Dendritic cell treated with granulocyte-macrophage colony-stimulating factor and Interleukin-4, amounts not matched to agents 40 ng/mL and 50 ng/mL, for 4 days (primary cell): ENCODE results near the gene SDF4.
"Not testable (repeated sequence)": the region's sequence is repeated elsewhere in the genome, so short reads cannot be mapped to it uniquely, and the experiment has no call there.

Source experiments
- H3K27ac Mint-ChIP-seq: one replicate; pipeline ENCODE4 v1.8.0; 2022; ENCODE audit warnings: mild to moderate bottlenecking, mixed read lengths
- H3K27me3 Mint-ChIP-seq: one replicate; pipeline ENCODE4 v1.8.0; 2022; ENCODE audit warnings: mild to moderate bottlenecking, mixed read lengths
- H3K36me3 Mint-ChIP-seq: one replicate; pipeline ENCODE4 v1.8.0; 2022; ENCODE audit warnings: low read depth, mixed read lengths
- H3K4me1 Mint-ChIP-seq: one replicate; pipeline ENCODE4 v1.8.0; 2022; ENCODE audit warnings: low read depth, mixed read lengths
- H3K4me3 Mint-ChIP-seq: one replicate; pipeline ENCODE4 v1.8.0; 2022; ENCODE audit warnings: mild to moderate bottlenecking, moderate library complexity, mixed read lengths
- H3K9me3 Mint-ChIP-seq: one replicate; pipeline ENCODE4 v1.8.0; 2022; ENCODE audit warnings: mixed read lengths
- intact Hi-C: fragments of 100-400 bp; cut with micrococcal nuclease; formaldehyde crosslinking; loops from one replicate; pipeline ENCODE4 v1.15.0; 2022

SDF4 gene

GRCh38 chr1:1176063-1176761 is 55.6 kb downstream of the SDF4 start:
- H3K4me1 Mint-ChIP-seq, H3K4me3 Mint-ChIP-seq: not testable (repeated sequence)

DNA sequence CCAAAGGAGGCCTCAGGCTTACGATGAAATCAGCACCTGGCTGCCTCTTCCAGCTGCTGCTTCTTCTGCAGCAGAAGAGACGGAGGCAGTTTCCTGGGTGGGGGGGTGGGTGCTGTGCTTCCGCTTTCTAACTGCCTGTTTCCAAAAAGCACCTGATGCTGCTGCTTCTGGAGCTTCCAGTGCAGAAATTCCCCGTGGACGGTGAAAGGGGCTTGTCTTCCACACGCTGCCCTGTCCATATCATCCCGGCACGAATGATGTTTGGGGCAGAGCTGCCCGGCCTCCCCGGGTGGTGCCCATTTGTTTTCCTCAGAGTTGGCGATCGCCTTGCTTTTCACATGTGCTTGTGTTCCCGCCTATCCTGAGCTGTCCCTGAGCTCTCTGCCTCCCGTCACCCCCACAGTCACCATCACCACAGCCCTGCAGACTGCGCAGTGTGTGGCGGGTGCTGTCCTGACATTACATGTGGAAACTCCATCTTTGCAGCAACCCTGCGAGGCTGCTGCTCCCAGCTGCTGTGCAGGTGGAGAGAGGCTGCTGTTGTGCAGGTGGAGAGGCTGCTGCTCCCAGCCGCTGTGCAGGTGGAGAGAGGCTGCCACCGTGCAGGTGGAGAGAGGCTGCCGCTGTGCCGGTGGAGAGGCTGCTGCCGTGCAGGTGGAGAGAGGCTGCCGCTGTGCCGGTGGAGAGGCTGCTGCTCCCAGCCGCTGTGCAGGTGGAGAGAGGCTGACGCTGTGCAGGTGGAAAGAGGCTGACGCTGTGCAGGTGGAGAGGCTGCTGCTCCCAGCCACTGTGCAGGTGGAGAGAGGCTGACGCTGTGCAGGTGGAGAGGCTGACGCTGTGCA is 56.4 kb downstream of the SDF4 start:
- no peaks in the 10 kb centered on the region for H3K36me3 Mint-ChIP-seq
- no peaks in the 10 kb centered on the region for H3K4me1 Mint-ChIP-seq
- no peak overlapping the region for H3K27ac Mint-ChIP-seq
- H3K27me3 Mint-ChIP-seq = peaks cover 62% of the 10 kb centered on the region
- no peak overlapping the region for H3K4me3 Mint-ChIP-seq
- no peaks in the 10 kb centered on the region for H3K9me3 Mint-ChIP-seq
- intact Hi-C loops = no loop called here

More at GRCh38 chr1:1176063-1176761, 55.6 kb downstream of the SDF4 start:
- H3K36me3 Mint-ChIP-seq, intact Hi-C loops, H3K9me3 Mint-ChIP-seq, H3K27ac Mint-ChIP-seq: not testable (repeated sequence)
- H3K27me3 Mint-ChIP-seq = peaks cover 58% of the 10 kb centered on the region

DNA sequence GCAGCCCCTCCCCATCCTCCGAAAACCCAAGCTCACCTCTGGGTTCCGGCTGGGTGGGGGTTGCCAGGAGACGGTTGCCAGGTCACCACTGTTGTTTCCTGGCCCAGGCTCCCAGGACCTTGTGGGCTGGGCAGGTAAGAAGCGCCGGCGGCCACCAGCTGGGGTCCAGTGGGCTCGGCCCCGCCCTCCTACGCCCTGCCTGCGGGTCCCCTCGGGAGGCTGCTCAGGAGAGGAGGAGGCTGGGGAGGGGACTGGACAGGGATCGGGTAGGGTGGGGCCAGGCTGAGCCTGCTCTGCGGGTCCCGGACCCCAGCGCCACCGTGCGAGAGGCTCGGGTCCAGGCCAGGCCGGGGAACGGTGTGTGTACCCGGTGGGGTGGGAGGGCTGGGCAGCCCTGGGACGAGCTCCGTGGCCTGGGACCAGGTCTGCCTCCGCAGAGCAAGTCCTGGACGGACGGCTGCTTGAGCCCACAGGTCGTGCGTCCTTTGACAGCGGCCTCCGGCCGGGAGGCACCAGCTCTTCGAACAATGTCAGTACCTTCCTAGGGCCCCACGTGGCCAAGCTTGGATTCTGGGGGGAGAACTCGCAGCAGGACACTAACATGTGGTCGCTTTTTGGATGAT is 57.9 kb downstream of the SDF4 start, which contains the start of gene TTLL10:
TTLL10 (plus strand) TSS at position 88 of the 623 bp plus-strand sequence. CDS start 5,336 bp downstream, outside the sequence.
- intact Hi-C loops = no loop called here
- H3K27me3 Mint-ChIP-seq = peaks cover 74% of the 10 kb centered on the region
- no peaks in the 10 kb centered on the region for H3K36me3 Mint-ChIP-seq
- H3K27ac Mint-ChIP-seq = no peak within 1 kb of the TSS
- H3K4me3 Mint-ChIP-seq = no peak within 1 kb of the TSS
- no peaks in the 10 kb centered on the region for H3K9me3 Mint-ChIP-seq
- H3K4me1 Mint-ChIP-seq = no peaks in the 10 kb centered on the region

DNA sequence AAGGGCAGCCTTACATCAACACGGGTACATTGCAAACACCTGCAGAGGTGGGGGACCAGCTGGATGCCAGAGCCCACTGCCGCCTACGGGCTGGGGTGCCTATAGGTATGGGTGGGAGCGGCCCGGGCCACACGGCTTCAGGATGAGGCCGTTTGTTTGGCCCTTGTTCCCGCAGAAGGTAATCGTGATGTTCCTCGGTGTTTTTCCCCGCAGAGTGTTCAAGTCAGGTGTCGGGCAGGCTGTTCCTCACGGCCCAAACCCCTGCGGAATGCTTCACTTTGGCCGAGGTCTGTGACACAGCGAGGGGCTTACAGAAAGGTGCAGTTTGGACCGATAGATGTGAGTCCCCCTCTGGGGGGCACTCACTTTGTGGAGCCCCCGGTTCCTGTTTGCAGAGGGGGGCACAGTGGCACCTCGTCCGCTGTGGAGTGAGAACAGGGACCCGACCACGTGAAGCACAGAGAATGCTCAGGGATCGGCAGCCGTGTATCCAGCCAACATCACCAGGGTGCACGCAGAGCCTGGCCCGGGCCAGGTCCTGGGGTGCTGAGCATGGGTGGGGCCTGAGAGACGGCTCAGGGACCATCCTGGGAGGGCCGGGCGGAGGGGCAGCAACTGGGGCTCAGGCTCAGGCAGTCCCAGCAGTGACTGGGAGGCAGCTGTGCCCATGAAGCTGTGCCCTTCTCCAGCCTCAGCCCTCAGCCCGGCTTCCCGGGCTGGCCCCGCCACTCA is 58.6 kb downstream of the SDF4 start:
- Mint-ChIP-seq H3K27ac (no peak overlapping the region), H3K36me3 (no peaks in the 10 kb centered on the region), H3K4me3 (no peak overlapping the region), H3K27me3 (peaks cover 76% of the 10 kb centered on the region), H3K9me3 (no peaks in the 10 kb centered on the region), H3K4me1 (no peaks in the 10 kb centered on the region)
- intact Hi-C loops = no loop called here

DNA sequence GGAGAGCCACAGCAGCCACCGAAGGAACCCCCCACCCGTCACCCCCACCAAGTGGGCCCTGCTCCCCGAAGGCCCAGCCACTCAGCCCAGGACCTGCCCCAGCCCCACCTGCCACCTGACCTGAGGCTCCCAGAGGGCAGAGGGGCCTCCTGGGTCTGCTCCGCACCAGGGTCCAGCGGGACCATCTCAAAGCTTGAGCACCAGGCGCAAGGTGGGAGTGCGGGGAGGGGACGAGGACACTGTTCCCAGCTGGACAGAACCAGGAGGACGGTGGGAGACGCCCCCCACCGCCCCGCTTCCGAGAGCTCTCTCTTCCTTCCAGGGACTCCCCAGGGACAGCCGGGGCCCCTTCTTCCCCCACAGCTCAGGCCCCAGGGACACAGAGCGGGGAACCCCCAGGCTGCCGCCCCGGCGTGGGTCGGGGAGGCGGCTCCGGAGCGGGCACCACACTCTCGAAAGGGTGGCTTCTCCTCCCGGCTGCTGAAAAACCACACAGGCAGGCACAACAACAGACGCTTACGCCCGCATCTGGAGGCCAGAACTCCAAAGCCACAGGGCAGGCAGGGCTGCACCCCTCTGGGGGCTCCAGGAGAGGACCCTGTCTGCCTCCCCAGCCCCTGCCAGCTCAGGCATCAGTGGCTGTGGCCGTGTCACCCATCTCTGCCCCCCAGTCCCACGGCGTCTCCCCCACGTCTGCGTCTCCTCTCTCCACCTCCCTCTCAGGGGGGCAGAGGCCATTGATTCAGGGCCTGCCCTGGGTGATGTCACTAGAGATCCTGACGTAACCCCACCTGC is 60.1 kb downstream of the SDF4 start:
- intact Hi-C loops = no loop called here
- H3K36me3 Mint-ChIP-seq = no peaks in the 10 kb centered on the region
- H3K9me3 Mint-ChIP-seq = no peaks in the 10 kb centered on the region
- H3K27ac Mint-ChIP-seq = no peak overlapping the region
- no peaks in the 10 kb centered on the region for H3K4me1 Mint-ChIP-seq
- no peak overlapping the region for H3K4me3 Mint-ChIP-seq
- H3K27me3 Mint-ChIP-seq = peaks cover 64% of the 10 kb centered on the region

DNA sequence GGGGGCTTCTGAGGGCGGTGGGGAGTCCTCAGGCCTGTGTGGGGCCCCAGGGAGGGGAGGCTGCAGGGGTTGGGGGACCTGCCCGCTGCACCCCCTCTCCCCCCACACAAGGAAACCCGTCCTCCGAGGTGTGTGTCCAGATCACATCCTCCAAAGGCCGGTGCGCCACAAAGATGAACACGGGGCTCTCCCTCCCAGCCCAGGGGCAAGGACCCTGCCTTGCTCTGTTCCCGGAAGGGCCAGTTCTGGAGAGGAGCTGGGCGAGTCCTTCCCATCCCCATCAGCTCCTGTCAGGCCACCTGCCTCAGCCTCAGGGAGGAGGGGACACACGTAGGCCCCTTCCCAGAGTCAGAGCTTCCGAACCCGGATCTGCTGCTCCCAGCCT is 60.6 kb downstream of the SDF4 start:
- H3K36me3 Mint-ChIP-seq = no peaks in the 10 kb centered on the region
- H3K9me3 Mint-ChIP-seq = no peaks in the 10 kb centered on the region
- intact Hi-C loops = no loop called here
- H3K4me1 Mint-ChIP-seq = no peaks in the 10 kb centered on the region
- H3K27ac Mint-ChIP-seq = no peak overlapping the region
- H3K27me3 Mint-ChIP-seq = peaks cover 61% of the 10 kb centered on the region
- H3K4me3 Mint-ChIP-seq = no peak overlapping the region

DNA sequence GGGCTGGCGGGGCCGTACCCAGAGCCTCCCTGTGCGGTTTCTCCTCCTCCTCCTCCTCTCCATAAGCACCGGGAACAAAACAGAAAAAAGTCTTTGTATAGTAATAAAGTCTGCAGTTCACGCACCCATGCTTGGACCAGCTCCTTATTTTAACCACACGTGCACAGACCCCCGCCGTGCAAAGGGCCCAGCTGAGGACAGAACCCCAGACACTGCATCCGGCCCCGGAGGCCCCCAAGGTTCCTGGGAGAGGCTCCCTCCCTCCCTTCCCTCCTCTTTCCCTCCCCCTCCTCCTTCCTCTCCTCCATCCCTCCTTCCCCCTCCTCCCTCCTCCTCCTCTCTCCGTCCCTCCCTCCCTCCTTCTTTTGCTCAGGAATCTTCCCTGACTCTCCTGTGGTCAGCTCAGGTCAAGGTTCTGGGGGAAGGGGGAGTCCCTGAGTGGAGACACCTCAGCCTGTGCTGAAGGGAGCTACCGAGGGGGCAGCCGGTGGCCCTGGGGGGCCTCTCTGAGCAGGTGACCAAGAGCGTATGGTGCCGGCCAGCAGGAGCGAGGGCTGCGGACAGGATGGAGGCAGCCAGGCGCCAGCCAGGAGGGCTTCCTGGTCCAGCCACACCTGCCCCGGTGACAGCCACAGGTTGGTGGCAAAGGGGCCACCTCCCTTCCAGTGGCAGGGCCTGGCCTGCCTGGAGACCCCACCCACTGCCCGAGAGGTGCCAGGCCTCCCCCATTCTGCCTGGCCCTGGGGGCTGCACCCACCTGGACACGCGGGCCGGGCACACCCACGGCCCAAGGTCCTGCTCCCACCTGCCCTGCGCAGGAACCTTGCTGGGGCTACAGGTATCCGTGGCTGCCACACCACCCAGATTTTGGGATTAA is 61.3 kb downstream of the SDF4 start:
- Mint-ChIP-seq H3K36me3 (no peaks in the 10 kb centered on the region), H3K4me1 (no peaks in the 10 kb centered on the region), H3K27ac (no peak overlapping the region), H3K27me3 (peaks cover 59% of the 10 kb centered on the region), H3K4me3 (no peak overlapping the region), H3K9me3 (no peaks in the 10 kb centered on the region)
- intact Hi-C loops = no loop called here

DNA sequence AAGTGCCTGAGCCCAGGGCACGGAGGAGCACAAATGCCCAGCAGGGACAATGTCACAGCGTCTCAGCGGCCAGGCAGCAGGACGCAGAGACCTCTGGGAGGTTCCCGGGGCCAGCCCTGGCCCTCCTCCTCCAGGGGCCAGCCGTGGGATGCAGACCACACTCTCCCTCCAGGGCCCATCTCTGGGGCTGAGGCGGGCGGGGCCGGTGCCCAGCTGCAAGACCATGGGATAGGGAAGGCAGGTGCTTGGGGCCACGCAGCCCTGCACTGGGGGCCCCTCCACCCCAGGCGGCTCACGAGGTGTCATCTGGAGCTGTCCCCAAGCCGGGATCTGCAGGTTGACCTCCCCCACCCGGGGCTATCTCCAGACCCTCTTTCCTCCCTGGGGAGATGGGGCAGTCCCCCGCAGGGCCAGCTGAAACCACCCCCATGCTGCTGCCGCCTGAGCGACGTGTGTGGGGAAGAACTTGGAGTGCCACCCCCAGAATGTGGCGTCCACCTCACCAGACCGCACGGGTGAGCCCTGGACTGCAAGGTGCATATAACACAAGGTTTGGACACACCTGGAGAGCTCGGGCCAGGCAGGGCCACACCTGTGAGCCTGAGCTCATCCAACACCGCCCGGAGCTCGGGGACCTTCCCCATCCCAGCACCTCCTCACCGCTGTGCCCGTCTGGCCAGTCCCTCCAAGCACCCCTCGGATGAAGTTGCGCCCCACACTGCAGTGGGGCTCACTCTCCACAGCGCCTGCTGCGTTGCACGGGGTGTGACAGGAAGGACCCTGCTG is 62.2 kb downstream of the SDF4 start:
- intact Hi-C loops = no loop called here
- Mint-ChIP-seq H3K4me3 (no peak overlapping the region), H3K9me3 (no peaks in the 10 kb centered on the region), H3K27me3 (peaks cover 59% of the 10 kb centered on the region), H3K27ac (no peak overlapping the region), H3K4me1 (no peaks in the 10 kb centered on the region), H3K36me3 (no peaks in the 10 kb centered on the region)

- H3K4me1 Mint-ChIP-seq = no peaks in the 10 kb centered on the region
- intact Hi-C loops = no loop called here
- no peak overlapping the region for H3K4me3 Mint-ChIP-seq
- H3K36me3 Mint-ChIP-seq = no peaks in the 10 kb centered on the region
- H3K9me3 Mint-ChIP-seq = no peaks in the 10 kb centered on the region
- H3K27me3 Mint-ChIP-seq = peaks cover 59% of the 10 kb centered on the region
- H3K27ac Mint-ChIP-seq = no peak overlapping the region
These were observed 63.1 kb downstream of the SDF4 start for GRCh38 chr1:1168451-1169411.

DNA sequence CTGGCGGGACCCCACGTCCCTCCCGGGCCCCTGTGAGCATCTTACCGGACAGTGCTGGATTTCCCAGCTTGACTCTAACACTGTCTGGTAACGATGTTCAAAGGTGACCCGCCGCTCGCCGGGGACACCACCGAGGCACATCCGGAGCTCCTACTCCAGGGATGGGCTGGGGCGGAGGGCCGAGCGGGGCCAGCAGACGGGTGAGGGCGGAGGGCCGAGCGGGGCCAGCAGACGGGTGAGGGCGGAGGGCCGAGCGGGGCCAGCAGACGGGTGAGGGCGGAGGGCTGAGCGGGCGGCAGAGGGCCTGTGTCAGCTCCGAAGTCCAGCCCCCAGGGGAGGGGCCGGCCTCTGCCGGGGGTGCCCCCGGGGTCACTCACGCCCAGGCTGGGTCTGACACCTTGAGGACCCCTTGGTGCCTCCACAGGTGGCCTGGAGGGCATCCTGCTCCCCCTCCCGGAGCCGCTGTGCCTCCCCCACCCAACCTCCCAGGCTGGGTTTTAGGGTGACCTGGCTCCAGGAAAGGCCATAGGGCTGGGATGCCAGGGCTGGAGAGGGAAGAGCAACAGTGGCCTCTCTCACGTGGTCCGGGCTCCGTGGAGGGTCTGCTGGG is 63.9 kb downstream of the SDF4 start:
- Mint-ChIP-seq H3K4me3 (no peak overlapping the region), H3K9me3 (no peaks in the 10 kb centered on the region), H3K4me1 (no peaks in the 10 kb centered on the region), H3K27me3 (peaks cover 55% of the 10 kb centered on the region), H3K36me3 (no peaks in the 10 kb centered on the region), H3K27ac (no peak overlapping the region)
- intact Hi-C loops = no loop called here

- H3K27ac Mint-ChIP-seq = no peak overlapping the region
- peaks cover 55% of the 10 kb centered on the region for H3K27me3 Mint-ChIP-seq
- H3K4me3 Mint-ChIP-seq = no peak overlapping the region
These were observed 64.4 kb downstream of the SDF4 start for GRCh38 chr1:1167398-1167821.

More at GRCh38 chr1:1167398-1167821, 64.4 kb downstream of the SDF4 start:
- H3K36me3 Mint-ChIP-seq = no peaks in the 10 kb centered on the region
- no peaks in the 10 kb centered on the region for H3K4me1 Mint-ChIP-seq
- H3K9me3 Mint-ChIP-seq = no peaks in the 10 kb centered on the region
- intact Hi-C loops = no loop called here
